IMR-90 (cell line): Measurements from ENCODE around the gene SERHL2. TPM values are rescaled to one million over a fixed set of nuclear protein-coding genes. Genes with fewer than 3 reads are reported as not detected.

Experiments used
- ATAC-seq: fragments of 200-7000 bp; cut with Tn5 transposase; 2 replicates; pipeline ENCODE4 v1.9.1; 2020; ENCODE audit warnings: low read depth, mild to moderate bottlenecking, moderate library complexity
- BruUV-seq: library from RNA; stranded (reverse); fragments of 400-500 nt; replicated peaks from 2 replicates; lab custom pipeline; 2021; lab: Mats Ljungman, UMichigan
- CTCF ChIA-PET: fragments of 300-600 bp; formaldehyde crosslinking; extraction: SDS; loops from one replicate; lab custom pipeline; 2021; ENCODE audit warnings: antibody characterized with exemption; lab: Yijun Ruan, JAX
- POLR2A ChIA-PET: fragments of 300-600 bp; sonication (Branson Sonifier 250); formaldehyde crosslinking; loops from one replicate; lab custom pipeline; 2022; ENCODE audit warnings: antibody characterized with exemption; ENCODE audit not compliant: unreplicated experiment; lab: Charles Lee
- DNase-seq: peaks from one replicate; pipeline ENCODE4 v3.0.0; 2013
- H2AFZ ChIP-seq: replicated peaks from 2 replicates; pipeline ENCODE3; 2013; ENCODE audit warnings: low read length, mild to moderate bottlenecking; ENCODE audit not compliant: poor library complexity
- H2AK5ac ChIP-seq: 2 replicates; pipeline ENCODE4 v1.6.1; 2013; ENCODE audit warnings: low read depth, low read length, inconsistent platforms
- H2AK9ac ChIP-seq: replicated peaks from 2 replicates; pipeline ENCODE3; 2013; ENCODE audit warnings: mild to moderate bottlenecking, low read depth, low read length, moderate library complexity; ENCODE audit not compliant: poor library complexity
- H2BK120ac ChIP-seq: 2 replicates; pipeline ENCODE4 v1.6.1; 2013; ENCODE audit warnings: low read depth, low read length, inconsistent platforms
- H2BK15ac ChIP-seq: 3 replicates; pipeline ENCODE4 v1.6.1; 2013; ENCODE audit warnings: low read depth, low read length, inconsistent platforms
- H2BK20ac ChIP-seq: 2 replicates; pipeline ENCODE4 v1.6.1; 2013; ENCODE audit warnings: low read depth, mild to moderate bottlenecking, inconsistent platforms, low read length, moderate library complexity
- H2BK5ac ChIP-seq: 2 replicates; pipeline ENCODE4 v1.6.1; 2013; ENCODE audit warnings: mild to moderate bottlenecking, low read depth, low read length, inconsistent platforms; ENCODE audit not compliant: poor library complexity, severe bottlenecking
- H3K14ac ChIP-seq: replicated peaks from 2 replicates; pipeline ENCODE4 v1.6.1; 2013; ENCODE audit warnings: low read depth, low read length, inconsistent platforms
- H3K18ac ChIP-seq: 2 replicates; pipeline ENCODE4 v1.6.1; 2013; ENCODE audit warnings: low read depth, low read length, control low read depth
- H3K23ac ChIP-seq: 2 replicates; pipeline ENCODE4 v1.6.1; 2013; ENCODE audit warnings: low read depth, low read length, inconsistent platforms
- H3K27ac ChIP-seq: 2 replicates; pipeline ENCODE4 v1.5.1; 2013; ENCODE audit warnings: mild to moderate bottlenecking, control low read depth, low read length; ENCODE audit not compliant: insufficient read depth
- H3K27me3 ChIP-seq: 2 replicates; pipeline ENCODE4 v1.6.1; 2013; ENCODE audit warnings: low read length; ENCODE audit not compliant: control insufficient read depth, insufficient read depth
- H3K36me3 ChIP-seq: 2 replicates; pipeline ENCODE4 v1.6.1; 2013; ENCODE audit warnings: low read length, mixed read lengths; ENCODE audit not compliant: control insufficient read depth, insufficient read depth
- H3K4ac ChIP-seq: 2 replicates; pipeline ENCODE4 v1.6.1; 2013; ENCODE audit warnings: low read depth, low read length, inconsistent platforms
- H3K4me1 ChIP-seq: 2 replicates; pipeline ENCODE4 v1.6.1; 2013; ENCODE audit warnings: low read length, mixed read lengths; ENCODE audit not compliant: control insufficient read depth, insufficient read depth
- H3K4me2 ChIP-seq: 2 replicates; pipeline ENCODE4 v1.6.1; 2013; ENCODE audit warnings: low read depth, mild to moderate bottlenecking, control low read depth, low read length, moderate library complexity
- H3K4me3 ChIP-seq: 2 replicates; pipeline ENCODE4 v1.5.1; 2013; ENCODE audit warnings: low read depth, mild to moderate bottlenecking, control low read depth, low read length, moderate library complexity; ENCODE audit not compliant: insufficient read depth
- H3K56ac ChIP-seq: 2 replicates; pipeline ENCODE4 v1.6.1; 2013; ENCODE audit warnings: low read length, inconsistent platforms; ENCODE audit not compliant: insufficient read depth; ENCODE audit errors: extremely low read depth
- H3K79me1 ChIP-seq, 2 experiments: 2 replicates each; pipeline ENCODE4 v1.6.1; 2013; ENCODE audit warnings: low read length in 2 of 2, inconsistent platforms in 1 of 2, low read depth in 1 of 2
- H3K9ac ChIP-seq: 2 replicates; pipeline ENCODE4 v1.6.1; 2013; ENCODE audit warnings: low read depth, low read length, control low read depth
- H3K9me1 ChIP-seq: 2 replicates; pipeline ENCODE4 v1.6.1; 2013; ENCODE audit warnings: low read length, inconsistent platforms; ENCODE audit not compliant: insufficient read depth
- H3K9me3 ChIP-seq: 2 replicates; pipeline ENCODE4 v1.6.1; 2013; ENCODE audit warnings: low read length; ENCODE audit not compliant: control insufficient read depth, insufficient read depth
- H4K20me1 ChIP-seq: 2 replicates; pipeline ENCODE4 v1.6.1; 2013; ENCODE audit warnings: low read length, inconsistent platforms; ENCODE audit not compliant: insufficient read depth
- H4K5ac ChIP-seq: 2 replicates; pipeline ENCODE4 v1.6.1; 2013; ENCODE audit warnings: mild to moderate bottlenecking, low read depth, low read length, control low read depth
- H4K8ac ChIP-seq, 2 experiments: 2 replicates each; pipeline ENCODE4 v1.6.1; 2013; ENCODE audit warnings: low read depth in 2 of 2, low read length in 2 of 2, control low read depth in 1 of 2, inconsistent platforms in 1 of 2
- H4K91ac ChIP-seq: 2 replicates; pipeline ENCODE4 v1.6.1; 2013; ENCODE audit warnings: low read depth, low read length, inconsistent platforms; ENCODE audit not compliant: insufficient read depth
- BHLHE40 ChIP-seq: fragments of 150-350 bp; IDR thresholded peaks from 2 replicates; pipeline ENCODE4 v1.6.1; 2016; ENCODE audit warnings: mild to moderate bottlenecking, low read depth, low read length
- CEBPB ChIP-seq: IDR thresholded peaks from 2 replicates; pipeline ENCODE4 v1.6.1; 2012; ENCODE audit warnings: low read depth, low read length, improper control_type of control experiment
- CHD1 ChIP-seq: IDR thresholded peaks from 2 replicates; pipeline ENCODE4 v1.6.1; 2012; ENCODE audit warnings: low read depth, low read length, improper control_type of control experiment
- FOS ChIP-seq: fragments of 150-350 bp; IDR thresholded peaks from 2 replicates; pipeline ENCODE4 v1.6.1; 2016; ENCODE audit warnings: low read depth, low read length
- MAFK ChIP-seq: IDR thresholded peaks from 2 replicates; pipeline ENCODE4 v1.6.1; 2012; ENCODE audit warnings: low read depth, low read length, improper control_type of control experiment
- MAZ ChIP-seq: IDR thresholded peaks from 2 replicates; pipeline ENCODE4 v1.6.1; 2012; ENCODE audit warnings: low read depth, mild to moderate bottlenecking, low read length, improper control_type of control experiment, moderate library complexity, borderline replicate concordance
- MXI1 ChIP-seq: IDR thresholded peaks from 2 replicates; pipeline ENCODE4 v1.6.1; 2012; ENCODE audit warnings: low read depth, mild to moderate bottlenecking, low read length, moderate library complexity, borderline replicate concordance
- NFE2L2 ChIP-seq: fragments of 150-350 bp; IDR thresholded peaks from 2 replicates; pipeline ENCODE4 v1.6.1; 2016; ENCODE audit warnings: low read depth, mild to moderate bottlenecking, low read length
- POLR2A ChIP-seq: IDR thresholded peaks from 2 replicates; pipeline ENCODE4 v1.6.1; 2012; ENCODE audit warnings: mild to moderate bottlenecking, low read depth, low read length
- RAD21 ChIP-seq: IDR thresholded peaks from 2 replicates; pipeline ENCODE4 v1.6.1; 2012; ENCODE audit warnings: low read length, improper control_type of control experiment
- RCOR1 ChIP-seq: IDR thresholded peaks from 2 replicates; pipeline ENCODE4 v1.6.1; 2012; ENCODE audit warnings: mild to moderate bottlenecking, low read length, improper control_type of control experiment; ENCODE audit not compliant: insufficient replicate concordance
- RFX5 ChIP-seq: IDR thresholded peaks from 2 replicates; pipeline ENCODE4 v1.8.0; 2012; ENCODE audit warnings: low read depth, mild to moderate bottlenecking, low read length, moderate library complexity
- SMC3 ChIP-seq: fragments of 150-350 bp; IDR thresholded peaks from 2 replicates; pipeline ENCODE4 v1.6.1; 2016; ENCODE audit warnings: low read depth, mild to moderate bottlenecking, antibody characterized with exemption, low read length, moderate library complexity
- WGBS, 2 experiments: methylation state at CpG; one replicate each; pipeline versions ENCODE4 v1.1.5 to v1.1.7; 2013; ENCODE audit warnings: missing lambda C conversion rate in 2 of 2; ENCODE audit not compliant: insufficient read length in 1 of 2; ENCODE audit errors: extremely low coverage in 2 of 2; 5-methylcytosine and 5-hydroxymethylcytosine counted together
- dilution Hi-C: fragments of 300-500 bp; cut with HindIII; formaldehyde crosslinking; loops from one replicate; pipeline ENCODE4 v1.14.3; 2018; ENCODE audit warnings: low sequenced_read_pairs; ENCODE audit not compliant: unreplicated experiment
- in situ Hi-C: fragments of 300-500 bp; cut with MboI; formaldehyde crosslinking; loops from 3 replicates; pipeline ENCODE4 v1.14.3; 2019; ENCODE audit warnings: low sequenced_read_pairs, inconsistent platforms, mixed read lengths
- intact Hi-C: fragments of 100-400 bp; cut with micrococcal nuclease; formaldehyde crosslinking; loops from 2 replicates; pipeline ENCODE4 v1.10.0; 2022
- polyA plus RNA-seq, 3 experiments: library from polyadenylated mRNA; depleted of rRNA; stranded (reverse); fragments of >200 nt; gene quantifications; 2 replicates each; pipeline ENCODE4 v1.2.3, GENCODE V29; 2012; ENCODE audit warnings: low replicate concordance in 1 of 3
- total RNA-seq: library from RNA; depleted of rRNA; stranded (reverse); fragments of >200 nt; gene quantifications from 2 replicates; pipeline ENCODE4 v1.2.3, GENCODE V29; 2012
- TF ChIP-seq, protein P1 (sequence below): fragments of 150-350 bp; IDR thresholded peaks from 2 replicates; pipeline ENCODE4 v1.6.1; 2017; ENCODE audit warnings: mild to moderate bottlenecking, antibody characterized with exemption, low read length, low read depth
- TF ChIP-seq, protein P2 (sequence below): fragments of 150-350 bp; IDR thresholded peaks from 2 replicates; pipeline ENCODE4 v1.6.1; 2016; ENCODE audit warnings: low read depth, mild to moderate bottlenecking, low read length, moderate library complexity, borderline replicate concordance
- TF ChIP-seq, protein P3 (sequence below): conservative IDR thresholded peaks from 2 replicates; pipeline ENCODE4 v1.5.1; 2012; ENCODE audit warnings: mild to moderate bottlenecking, low read depth, low read length, improper control_type of control experiment

The SERHL2 gene
- total and polyA plus RNA-seq, 2 of the 4 experiments (the other 2 are of a cell fraction): 4.5 to 5.0 TPM

DNA sequence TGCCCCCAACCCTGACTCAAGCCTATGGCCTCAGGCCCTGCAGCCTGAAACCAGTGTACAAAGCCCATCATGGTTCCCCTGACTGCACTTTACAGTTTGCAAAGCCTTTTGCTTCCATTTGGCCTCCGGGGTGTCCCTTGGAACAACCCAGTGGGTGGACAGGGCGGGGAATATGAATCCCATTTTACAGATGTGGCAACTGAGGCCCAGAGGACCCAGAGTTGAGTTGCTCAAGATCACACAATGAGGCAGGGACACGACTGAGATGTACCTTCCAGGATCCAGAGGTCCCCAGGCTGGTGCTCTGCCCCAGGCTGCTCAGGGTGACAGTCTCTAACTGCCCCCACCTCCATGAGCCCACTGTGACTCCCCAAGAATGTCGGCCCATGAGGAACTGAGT lies 66.3 kb downstream of the SERHL2 start:
- no peaks in the 10 kb centered on the region for H3K27me3 ChIP-seq
- H3K79me1 ChIP-seq: peaks cover 0 to 26% of the 10 kb centered on the region in 2 experiments; a peak in 2 of 4 replicates
- H2AK5ac ChIP-seq: peak overlapping the region; percentile 56; the same call in 1 of the 2 replicates
- H3K27ac ChIP-seq: no peak overlapping the region
- no peak overlapping the region for H3K4me2 ChIP-seq
- ChIA-PET POLR2A (no interaction called here), CTCF (no interaction called here)
- no peak overlapping the region for H3K14ac ChIP-seq
- no TSS peak for BruUV-seq
- DNase-seq (no peak), ATAC-seq (no peak)
- H3K56ac ChIP-seq: no peak overlapping the region
- H2BK15ac ChIP-seq: no peak overlapping the region
- no peak overlapping the region for H2BK20ac ChIP-seq
- H2AFZ ChIP-seq: no peak overlapping the region
- H2BK120ac ChIP-seq: no peak overlapping the region
- H4K91ac ChIP-seq: no peak overlapping the region
- H4K20me1 ChIP-seq: peaks cover 30% of the 10 kb centered on the region
- H3K9ac ChIP-seq: no peak overlapping the region
- no peak overlapping the region for H4K5ac ChIP-seq
- no peak overlapping the region for H3K4me3 ChIP-seq
- H3K18ac ChIP-seq: no peak overlapping the region
- no peak overlapping the region for H3K23ac ChIP-seq
- no peak for TF ChIP-seq RAD21
- no peak for TF ChIP-seq SMC3
- TF ChIP-seq FOS: no peak
- TF ChIP-seq BHLHE40: no peak
- TF ChIP-seq CHD1: no peak
- TF ChIP-seq MAFK: no peak
- no peak for TF ChIP-seq MAZ
- no peak for TF ChIP-seq CEBPB
- TF ChIP-seq, protein P1, sequence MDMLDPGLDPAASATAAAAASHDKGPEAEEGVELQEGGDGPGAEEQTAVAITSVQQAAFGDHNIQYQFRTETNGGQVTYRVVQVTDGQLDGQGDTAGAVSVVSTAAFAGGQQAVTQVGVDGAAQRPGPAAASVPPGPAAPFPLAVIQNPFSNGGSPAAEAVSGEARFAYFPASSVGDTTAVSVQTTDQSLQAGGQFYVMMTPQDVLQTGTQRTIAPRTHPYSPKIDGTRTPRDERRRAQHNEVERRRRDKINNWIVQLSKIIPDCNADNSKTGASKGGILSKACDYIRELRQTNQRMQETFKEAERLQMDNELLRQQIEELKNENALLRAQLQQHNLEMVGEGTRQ: no peak
- TF ChIP-seq RFX5: no peak
- TF ChIP-seq, protein P2, sequence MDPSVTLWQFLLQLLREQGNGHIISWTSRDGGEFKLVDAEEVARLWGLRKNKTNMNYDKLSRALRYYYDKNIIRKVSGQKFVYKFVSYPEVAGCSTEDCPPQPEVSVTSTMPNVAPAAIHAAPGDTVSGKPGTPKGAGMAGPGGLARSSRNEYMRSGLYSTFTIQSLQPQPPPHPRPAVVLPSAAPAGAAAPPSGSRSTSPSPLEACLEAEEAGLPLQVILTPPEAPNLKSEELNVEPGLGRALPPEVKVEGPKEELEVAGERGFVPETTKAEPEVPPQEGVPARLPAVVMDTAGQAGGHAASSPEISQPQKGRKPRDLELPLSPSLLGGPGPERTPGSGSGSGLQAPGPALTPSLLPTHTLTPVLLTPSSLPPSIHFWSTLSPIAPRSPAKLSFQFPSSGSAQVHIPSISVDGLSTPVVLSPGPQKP: no peak
- TF ChIP-seq POLR2A: no peak
- TF ChIP-seq, protein P3, sequence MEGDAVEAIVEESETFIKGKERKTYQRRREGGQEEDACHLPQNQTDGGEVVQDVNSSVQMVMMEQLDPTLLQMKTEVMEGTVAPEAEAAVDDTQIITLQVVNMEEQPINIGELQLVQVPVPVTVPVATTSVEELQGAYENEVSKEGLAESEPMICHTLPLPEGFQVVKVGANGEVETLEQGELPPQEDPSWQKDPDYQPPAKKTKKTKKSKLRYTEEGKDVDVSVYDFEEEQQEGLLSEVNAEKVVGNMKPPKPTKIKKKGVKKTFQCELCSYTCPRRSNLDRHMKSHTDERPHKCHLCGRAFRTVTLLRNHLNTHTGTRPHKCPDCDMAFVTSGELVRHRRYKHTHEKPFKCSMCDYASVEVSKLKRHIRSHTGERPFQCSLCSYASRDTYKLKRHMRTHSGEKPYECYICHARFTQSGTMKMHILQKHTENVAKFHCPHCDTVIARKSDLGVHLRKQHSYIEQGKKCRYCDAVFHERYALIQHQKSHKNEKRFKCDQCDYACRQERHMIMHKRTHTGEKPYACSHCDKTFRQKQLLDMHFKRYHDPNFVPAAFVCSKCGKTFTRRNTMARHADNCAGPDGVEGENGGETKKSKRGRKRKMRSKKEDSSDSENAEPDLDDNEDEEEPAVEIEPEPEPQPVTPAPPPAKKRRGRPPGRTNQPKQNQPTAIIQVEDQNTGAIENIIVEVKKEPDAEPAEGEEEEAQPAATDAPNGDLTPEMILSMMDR: no peak
- no peak for TF ChIP-seq MXI1
- TF ChIP-seq NFE2L2: no peak
- no peak for TF ChIP-seq RCOR1
- peaks cover 26% of the 10 kb centered on the region for H3K36me3 ChIP-seq
- H4K8ac ChIP-seq: no peak overlapping the region
- in situ Hi-C loops: no loop called here
- intact Hi-C loops: no loop called here
- no peak overlapping the region for H2BK5ac ChIP-seq
- H3K9me1 ChIP-seq: peaks cover 16% of the 10 kb centered on the region; the same call in 1 of the 2 replicates
- dilution Hi-C loops: no loop called here
- no peak overlapping the region for H2AK9ac ChIP-seq
- WGBS, 2 experiments: 100% methylated on average over 3 of the region's 4 CpGs; no CpG with 5 or more reads in 1 of the 2 experiments
- H3K4ac ChIP-seq: no peak overlapping the region
- H3K9me3 ChIP-seq: no peaks in the 10 kb centered on the region
- peaks cover 11% of the 10 kb centered on the region for H3K4me1 ChIP-seq
